Astrocyte (in vitro differentiated cells and primary cell): ENCODE results near the gene COL18A1.

Source experiments
- EZH2 ChIP-seq: IDR thresholded peaks from 2 replicates; pipeline ENCODE4 v1.6.1; 2012; ENCODE audit warnings: mild to moderate bottlenecking, low read length, inconsistent platforms; ENCODE audit not compliant: insufficient read depth
- TF ChIP-seq, protein P1 (sequence below): IDR thresholded peaks from 2 replicates; pipeline ENCODE4 v1.5.1; 2011; ENCODE audit warnings: low read depth, mild to moderate bottlenecking, inconsistent platforms, low read length, moderate library complexity; ENCODE audit not compliant: insufficient read depth

GRCh38 chr21:45370575-45370974, 34.4 kb upstream of the COL18A1 start:
- TF ChIP-seq, protein P1, sequence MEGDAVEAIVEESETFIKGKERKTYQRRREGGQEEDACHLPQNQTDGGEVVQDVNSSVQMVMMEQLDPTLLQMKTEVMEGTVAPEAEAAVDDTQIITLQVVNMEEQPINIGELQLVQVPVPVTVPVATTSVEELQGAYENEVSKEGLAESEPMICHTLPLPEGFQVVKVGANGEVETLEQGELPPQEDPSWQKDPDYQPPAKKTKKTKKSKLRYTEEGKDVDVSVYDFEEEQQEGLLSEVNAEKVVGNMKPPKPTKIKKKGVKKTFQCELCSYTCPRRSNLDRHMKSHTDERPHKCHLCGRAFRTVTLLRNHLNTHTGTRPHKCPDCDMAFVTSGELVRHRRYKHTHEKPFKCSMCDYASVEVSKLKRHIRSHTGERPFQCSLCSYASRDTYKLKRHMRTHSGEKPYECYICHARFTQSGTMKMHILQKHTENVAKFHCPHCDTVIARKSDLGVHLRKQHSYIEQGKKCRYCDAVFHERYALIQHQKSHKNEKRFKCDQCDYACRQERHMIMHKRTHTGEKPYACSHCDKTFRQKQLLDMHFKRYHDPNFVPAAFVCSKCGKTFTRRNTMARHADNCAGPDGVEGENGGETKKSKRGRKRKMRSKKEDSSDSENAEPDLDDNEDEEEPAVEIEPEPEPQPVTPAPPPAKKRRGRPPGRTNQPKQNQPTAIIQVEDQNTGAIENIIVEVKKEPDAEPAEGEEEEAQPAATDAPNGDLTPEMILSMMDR, result no peak
- TF ChIP-seq EZH2, result no peak
